Stimulated activated CD4-positive, alpha-beta T cell treated with anti-CD3 and anti-CD28 coated beads, Interleukin-4, amount 100 ng/mL, for 4 hours (primary cell): ENCODE data around the gene MPP7.

Experiments
- DNase-seq, 2 experiments: peaks; one replicate each; pipeline ENCODE4 v3.0.0-alpha.2; 2020

MPP7 gene

DNA sequence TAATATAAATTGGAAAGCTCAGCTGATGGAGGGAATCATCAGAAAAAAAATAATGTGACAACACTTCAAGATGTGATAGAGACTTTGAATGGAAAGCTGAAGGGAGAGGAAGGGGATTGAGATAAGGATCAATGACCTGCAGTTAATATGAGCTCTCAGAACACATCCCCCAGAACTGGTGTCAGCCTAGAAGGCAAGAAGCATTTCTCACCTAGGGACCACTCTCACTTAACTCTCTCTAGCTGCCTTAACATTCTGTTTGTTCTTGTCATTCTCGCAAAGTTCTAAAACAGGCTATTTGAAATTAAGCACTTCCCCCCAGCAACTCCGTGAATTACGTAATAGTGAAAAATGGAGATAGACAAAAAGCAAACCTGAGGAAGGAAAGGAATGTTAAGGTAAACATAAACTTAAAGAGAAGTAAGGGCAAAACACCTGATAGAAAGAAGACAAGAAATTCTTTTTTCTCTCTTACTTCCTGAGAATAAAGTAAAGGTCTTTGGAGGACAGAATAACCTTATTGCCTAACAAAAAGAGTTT is 1.2 kb upstream of the MPP7 start:
- DNase-seq: no peak

DNA sequence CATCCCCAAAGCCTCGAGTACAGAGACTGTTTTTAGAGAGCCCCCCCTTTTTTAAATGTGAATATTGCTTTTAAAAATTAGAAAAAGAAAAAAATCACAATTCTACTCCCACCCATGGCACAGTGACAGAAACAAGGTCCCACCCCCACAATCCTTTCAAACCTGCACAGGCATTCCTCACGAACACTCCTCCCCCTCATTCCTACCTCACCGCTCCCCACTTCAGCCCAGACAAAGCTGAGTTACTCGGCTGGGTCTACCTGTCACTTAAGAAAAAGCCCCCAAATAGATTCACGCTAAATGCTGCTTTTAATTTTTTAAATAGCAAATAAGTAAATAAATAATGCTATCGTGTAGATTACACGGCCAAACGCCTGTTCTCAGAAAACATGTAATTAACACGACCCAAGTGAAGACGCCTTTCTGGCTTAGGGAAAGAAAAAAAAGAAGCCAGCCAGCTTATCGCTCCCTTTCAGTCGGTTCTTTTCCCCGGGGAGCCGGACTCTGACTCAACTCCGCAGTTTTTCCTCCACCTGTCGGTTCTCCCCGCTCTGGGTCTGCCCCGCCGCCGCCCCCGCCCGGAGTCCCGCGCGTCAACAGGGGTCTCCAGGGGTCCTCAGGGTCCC is 739 bp downstream of the MPP7 start:
- peak in 1 of 2 experiments; percentile 19 for DNase-seq

DNA sequence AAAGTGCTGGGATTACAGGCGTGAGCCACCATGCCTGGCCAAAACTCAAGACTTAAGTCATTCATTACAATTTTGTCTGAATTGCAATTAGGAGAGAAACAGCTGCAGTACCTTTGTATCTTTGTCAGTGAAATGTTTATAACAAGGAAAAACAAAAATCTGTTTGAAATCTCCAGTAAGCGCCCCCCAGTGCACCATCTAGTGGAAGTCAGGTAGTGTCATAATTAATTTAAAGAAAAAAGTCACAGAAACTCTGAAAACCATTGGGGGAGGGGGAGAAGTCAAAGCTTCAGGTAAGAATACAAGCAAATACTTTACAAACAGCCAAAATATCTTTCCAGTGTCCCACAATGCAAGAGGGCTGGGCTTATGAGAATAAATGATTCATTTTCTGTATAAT is 2.8 kb downstream of the MPP7 start:
- DNase-seq: no peak

DNA sequence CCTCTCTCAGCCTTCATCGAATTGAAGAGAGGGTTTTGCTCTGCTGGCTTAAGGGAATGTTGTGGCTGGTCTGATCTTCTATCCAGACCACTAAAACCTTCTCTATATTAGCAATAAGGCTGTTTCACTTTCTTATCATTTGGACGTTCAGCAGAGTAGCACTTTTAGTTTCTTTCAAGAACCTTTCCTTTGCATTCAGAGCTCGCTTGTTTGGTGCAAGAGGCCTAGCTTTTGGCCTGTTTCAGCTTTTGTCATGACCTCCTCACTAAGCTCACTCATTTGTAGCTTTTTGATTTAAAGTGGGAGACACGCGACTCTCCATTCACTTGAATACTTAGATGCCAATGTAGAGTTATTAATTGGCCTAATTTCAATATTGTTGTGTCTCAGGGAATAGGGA is 3.9 kb downstream of the MPP7 start:
- DNase-seq: no peak

DNA sequence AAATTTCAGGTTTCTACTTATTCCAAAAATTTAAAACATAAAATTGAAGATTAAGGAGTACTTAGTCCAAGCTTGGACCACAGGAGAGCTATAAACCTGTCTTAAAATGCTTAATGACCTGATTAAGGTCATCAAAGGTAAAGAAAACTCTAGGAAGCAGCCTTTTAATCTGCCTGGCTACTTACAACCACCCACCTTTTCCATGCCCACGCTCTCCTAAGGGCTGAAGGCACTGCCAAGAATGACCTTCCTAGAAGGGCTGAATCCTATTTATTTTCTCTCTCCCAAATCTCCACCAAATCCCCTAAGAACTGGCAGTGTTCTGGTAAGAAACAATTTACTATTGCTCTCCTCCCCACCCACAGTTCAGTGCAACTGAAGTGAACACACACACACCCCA is 6.8 kb downstream of the MPP7 start:
- DNase-seq: no peak

DNA sequence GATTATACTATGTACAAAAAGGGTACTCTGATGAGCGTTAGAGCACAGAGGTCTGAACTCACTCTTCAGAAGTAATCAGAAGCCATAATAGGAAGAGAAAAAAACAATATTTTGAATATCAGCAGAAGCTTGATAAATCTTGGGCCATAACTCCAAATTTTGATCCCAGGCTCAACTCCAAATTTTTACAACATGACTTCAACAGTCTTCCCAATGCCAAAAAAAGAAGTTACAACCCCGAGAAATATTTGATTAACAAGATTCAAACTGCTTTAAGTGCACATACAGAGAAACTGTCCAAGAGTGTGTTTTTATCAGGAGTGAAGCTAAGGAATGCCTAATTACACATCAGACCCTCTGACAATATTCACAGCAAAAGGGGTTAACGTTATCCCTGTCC is 7.5 kb downstream of the MPP7 start:
- DNase-seq: no peak

DNA sequence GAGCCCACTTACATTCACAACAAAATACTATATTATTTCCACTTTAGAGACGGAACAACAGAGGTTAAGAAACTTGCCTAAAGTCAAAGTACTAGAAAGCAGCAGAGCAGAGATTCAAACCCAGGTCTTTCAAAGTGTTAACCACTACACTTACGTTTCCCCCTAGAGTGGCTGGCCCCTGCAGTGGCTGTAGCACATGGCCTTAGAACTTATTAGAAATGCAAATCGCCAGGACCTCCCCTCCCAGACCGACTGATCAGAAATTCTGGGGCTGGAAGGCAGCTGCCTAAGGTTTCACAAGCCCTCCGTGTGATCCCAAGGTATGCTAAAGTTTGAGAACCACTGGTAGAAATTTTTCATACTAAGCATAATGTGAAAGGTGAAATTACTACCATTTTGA is 8.1 kb downstream of the MPP7 start:
- no peak for DNase-seq

DNA sequence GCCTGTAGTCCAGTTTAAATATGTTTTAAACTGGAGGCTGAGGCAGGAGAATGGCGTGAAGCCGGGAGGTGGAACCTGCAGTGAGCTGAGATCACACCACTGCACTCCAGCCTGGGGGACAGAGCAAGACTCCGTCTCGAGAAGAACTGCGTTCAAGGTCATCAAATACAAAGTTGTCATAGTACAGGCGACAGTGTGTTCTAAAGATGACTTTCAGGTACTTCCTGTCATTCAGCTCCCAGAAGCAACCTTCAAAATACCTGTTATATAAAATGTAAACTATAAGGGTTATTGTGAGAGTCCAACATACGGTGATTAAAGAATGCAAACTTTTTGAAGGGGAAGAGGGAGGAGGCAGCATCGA is 8.7 kb downstream of the MPP7 start:
- no peak for DNase-seq

DNA sequence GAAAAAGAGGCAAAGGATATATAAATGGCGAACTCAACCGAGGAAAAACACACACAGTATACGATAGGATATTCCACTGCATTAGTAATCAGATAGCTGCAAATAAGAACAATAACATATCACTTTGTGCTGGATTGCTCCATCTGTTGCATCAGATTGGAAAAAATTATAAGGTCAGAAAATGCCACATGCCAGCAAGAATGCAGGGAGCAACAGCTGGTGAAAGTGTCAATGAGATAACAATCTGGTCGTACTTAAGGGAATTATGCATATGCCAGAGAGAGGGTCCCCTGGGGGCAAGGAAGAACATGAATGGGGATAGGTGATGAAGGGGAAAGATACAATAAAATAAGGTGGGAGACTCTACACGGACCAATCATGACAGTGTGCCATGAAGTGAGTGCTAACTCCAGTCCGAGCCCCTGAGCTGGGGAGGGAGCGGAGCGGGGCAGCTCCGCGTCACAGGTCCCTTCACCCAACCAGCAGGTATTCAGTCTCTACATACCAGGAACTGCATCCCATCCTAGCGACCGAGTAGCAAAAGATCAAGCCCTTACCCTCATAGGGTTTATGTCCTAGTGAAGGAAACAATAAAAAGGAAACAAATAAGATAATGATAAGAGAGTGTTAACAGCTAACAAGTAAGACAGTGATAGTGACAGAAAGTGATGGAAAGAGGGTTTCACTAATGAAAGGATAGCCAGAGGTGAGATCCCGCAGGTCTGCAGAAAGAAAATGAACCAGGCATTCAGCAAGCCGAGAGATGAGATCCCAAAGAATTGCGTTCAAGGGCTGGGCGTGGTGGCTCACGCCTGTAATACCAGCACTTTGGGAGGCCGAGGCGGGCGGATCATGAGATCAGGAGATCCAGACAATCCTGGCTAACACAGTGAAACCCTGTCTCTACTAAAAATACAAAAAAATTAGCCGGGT is 9.4 kb downstream of the MPP7 start:
- no peak for DNase-seq

DNA sequence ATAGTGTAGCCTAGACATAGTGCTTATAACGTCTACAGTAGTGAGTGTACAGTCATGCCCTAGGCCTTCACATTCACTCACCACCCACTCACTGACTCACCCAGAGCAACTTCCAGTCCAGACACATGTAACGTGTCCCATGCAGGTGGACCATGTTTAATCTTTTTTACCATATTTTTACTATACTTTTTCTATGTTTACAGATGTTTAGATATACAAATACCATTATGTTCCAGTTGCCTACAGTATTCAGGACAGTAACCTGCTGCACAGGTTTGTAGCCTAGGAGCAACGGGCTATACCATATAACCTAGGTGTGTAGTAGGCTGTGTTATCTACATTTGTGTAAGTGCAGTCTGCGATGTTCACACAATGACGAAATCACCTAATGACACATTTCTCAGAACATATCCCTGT is 11.0 kb downstream of the MPP7 start:
- peak; percentile 25 to 71 for DNase-seq

DNA sequence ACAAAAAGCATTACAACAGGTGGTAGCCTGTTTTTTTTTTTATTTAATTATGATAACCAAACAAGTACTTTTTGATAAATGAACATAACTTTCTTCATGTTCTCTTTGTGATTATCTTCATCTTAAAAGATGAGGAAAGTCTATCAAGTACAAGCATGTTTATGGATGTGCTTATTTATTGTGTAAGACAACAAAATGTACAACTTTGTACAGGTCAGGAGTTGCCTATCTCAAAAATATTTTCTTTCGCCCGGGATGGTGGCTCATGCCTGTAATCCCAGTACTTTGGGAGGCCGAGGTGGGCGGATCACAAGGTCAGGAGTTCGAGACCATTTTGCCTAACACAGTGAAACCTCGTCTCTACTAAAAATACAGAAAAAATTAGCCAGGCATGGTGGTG is 17.0 kb downstream of the MPP7 start:
- no peak for DNase-seq

DNA sequence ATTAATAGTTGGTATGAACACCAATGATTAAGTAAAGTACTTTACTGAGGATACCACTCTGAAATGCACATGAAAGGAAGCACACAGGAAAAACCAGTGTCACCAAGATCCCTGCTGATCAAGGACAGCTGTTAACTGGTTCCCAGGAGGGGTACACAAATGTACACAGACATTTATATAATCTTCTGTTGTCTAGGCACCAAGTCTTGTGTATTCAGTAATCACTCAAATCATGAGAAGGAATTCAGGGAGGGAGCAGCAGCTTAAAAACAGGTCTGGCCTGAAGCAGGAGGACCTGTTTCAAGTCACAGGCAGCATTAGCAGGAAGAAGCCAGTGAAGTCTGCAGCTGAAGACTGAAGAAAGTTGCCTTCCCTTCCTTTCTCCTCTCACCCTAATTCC is 18.7 kb downstream of the MPP7 start:
- no peak for DNase-seq

DNA sequence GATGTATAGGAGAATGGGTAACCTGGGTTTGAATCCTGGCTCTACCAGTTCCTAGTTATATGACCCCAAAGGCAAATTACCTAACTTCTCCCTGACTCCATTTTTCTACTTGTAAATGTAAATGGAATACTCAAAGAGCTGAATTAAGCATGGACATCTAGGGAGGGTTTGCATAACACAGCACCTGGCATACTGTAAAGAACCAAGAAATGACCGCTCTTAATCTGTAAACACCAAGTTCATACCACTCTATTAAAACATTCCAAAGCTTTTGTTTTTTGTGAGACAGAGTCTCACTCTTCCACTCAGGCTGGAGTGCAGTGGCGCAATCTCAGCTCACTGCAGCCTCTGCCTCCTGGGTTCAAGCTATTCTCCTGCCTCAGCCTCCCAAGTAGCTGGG is 19.6 kb downstream of the MPP7 start:
- DNase-seq: no peak

DNA sequence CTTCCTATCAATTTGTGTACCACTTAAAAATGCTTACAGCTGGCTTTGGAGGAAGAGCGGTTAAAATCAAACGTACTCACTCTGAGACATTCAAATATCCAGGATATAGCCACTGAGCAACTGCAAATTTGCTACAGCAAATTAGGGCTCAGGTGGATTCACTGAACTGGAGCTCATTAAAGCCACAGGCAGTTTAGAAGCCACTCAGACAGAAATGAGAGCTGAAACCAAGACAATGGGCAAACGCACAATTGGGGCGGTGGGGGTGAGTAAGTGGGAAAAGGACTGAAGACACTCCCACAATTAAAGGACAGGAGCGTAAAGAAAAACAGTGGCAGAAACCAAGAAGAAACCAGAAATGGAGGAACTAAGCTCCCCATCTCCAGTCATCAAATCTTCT is 20.5 kb downstream of the MPP7 start:
- no peak for DNase-seq

DNA sequence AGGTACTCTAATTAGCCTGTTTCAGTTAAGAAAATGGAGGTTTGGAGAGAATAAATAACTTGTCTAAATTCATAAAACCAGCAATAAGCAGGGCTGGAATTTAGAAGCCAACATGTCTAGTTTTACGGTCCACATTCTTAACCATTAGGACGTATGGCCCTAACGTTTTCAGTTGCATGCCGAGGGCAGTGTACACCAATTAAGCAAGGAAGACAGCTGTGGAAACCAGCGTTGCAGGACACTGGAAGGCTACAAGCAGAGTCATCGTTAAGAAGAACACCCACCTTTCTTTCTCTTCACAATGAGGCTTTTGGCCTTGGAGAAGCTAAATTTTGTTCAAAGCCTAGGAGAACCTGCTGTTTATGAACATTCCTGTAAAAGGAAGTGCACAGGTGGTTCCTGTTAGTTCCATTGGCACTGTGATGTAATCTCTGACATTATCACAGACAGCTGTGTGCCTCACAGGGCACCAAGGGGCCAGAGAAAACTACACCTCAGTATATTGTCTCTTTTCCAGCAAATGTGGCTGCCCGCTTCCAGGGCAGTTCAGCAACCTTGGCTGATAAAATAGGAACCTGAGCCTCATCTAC is 21.0 kb downstream of the MPP7 start:
- no peak for DNase-seq

DNA sequence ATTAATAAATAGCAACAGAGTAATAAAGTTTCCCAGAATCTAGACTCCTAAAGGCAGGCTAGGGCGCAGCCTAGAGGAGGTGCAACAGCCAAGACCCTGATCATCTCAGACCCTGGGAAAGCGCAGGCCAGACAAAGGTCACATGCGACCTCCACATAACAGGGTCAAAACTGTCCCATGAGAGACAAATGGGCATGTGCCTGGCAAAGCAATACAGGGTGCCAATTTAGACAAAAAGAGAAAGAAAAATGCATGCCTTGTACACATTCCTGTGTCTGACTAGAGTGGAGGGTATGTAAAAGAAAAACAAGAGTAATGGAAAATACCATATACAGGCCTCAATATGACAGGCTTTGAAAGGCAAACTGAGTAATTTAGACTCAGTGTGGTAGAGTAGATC is 22.2 kb downstream of the MPP7 start:
- no peak for DNase-seq

DNA sequence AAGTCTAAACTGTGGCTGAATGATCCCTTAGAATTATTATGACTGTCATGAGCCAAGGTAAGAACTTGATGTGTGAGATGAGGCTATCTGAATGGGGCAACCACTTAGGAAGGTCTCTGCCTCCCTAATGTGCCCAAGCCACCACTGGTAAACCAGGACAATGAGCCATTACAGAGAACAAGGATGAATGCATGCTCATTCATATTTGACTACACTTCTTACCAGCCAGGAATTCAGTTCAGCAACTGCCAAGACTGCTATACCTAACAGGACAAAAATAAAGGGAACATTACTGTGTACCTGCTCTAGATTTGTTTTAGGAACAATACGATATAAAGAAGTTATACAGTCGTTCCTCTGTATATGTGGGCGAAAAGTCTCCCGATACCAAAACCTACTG is 23.0 kb downstream of the MPP7 start:
- no peak for DNase-seq

DNA sequence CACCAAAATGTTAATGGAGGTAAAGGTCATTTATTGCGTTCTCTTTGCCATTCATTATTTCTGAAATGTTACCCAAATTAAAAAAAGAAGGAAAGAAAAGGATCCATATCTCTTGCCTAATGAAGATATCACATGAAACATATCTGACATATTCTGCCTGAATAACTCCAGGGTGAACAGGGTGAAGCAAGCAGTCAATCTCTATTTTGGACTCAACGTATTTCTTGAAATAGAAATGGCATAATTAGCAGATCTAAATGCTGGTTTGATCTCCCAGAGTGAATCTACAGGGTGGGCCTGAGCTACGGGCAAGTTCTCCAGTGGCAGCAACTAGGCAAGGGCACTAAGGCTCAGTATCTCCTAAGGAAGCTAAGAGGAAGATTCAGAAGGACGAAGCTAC is 24.0 kb downstream of the MPP7 start:
- DNase-seq: no peak

DNA sequence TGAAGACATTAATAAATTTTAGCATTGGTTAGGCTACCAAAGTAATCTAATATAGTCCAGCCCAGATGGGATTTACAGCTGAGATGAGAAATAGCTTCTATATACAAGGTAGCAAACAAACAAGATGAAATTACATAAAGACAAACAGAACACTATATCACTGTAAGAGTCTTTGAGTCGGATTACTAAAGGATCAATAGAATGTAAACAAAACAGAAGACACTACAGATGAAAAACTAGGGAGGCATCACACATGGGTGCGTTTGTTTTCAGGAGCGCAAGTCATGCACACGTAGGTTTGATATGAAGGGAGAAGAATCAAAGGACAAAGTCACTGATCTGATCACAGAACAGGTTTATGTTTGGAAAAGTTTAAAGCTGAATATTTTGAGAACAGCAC is 26.5 kb downstream of the MPP7 start:
- no peak for DNase-seq

DNA sequence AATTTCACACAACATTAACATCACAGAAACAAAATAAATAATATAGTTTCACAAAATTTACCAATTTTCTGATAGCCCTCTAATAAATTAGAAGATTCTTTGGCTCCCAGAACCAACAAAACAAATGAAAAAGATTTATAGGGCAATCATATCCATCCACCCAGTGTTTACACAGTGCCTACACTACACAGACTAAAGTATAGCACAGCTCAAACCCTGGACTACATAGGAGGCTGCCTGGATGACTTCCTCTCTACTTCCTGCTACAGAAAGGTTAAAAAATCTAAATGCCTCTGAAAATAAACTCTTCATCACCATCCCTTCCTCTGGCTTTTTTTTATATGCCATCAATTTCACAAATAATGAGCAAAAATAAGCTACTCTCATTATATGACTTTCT is 28.4 kb downstream of the MPP7 start:
- no peak for DNase-seq

DNA sequence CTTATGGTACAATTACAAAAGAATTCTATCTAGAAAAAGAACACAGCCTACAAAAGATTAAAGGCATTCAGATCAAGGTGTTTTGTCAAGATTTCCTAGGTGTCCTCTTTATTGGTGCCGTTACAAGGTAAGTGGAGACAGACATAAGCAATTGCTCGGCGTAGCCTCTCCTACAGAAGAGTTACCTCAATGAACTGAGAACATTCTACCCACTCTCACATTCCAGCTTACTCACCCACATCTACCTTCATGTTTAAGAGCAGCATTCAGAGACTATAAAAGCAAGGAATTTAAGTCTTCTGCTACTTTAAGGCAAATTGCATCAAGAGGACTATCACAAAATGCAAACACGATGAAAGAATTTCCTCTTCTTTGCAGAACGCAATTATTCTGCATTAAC is 29.5 kb downstream of the MPP7 start:
- DNase-seq: no peak

DNA sequence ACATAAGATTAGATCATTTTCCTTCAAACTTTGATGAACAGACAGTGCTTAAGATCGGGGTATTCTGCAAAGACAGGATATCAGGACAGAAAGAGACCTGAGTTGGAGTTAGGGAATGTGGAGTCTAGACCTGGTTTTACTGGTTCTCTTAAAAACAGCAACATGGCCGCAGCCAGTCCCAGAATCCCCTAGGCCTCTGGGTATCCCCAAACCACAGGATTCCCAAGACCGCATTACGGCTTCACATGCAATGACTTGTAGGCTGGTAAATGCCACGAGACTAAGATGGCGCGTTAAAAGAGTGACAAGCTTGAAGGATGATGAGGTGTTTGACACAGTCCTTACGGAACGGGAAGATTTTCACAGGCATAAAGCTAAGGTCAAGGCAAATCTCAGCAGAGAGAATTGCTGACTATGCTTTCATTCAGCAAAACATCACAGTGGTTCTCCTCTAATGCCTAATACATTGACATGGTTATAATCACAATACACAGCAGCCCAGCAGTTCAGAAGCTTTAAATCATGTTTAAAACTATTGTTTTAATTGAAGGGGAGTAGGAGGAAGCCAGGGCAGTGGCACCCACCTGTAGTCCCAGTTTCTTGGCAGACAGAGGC is 32.9 kb downstream of the MPP7 start:
- no peak for DNase-seq

DNA sequence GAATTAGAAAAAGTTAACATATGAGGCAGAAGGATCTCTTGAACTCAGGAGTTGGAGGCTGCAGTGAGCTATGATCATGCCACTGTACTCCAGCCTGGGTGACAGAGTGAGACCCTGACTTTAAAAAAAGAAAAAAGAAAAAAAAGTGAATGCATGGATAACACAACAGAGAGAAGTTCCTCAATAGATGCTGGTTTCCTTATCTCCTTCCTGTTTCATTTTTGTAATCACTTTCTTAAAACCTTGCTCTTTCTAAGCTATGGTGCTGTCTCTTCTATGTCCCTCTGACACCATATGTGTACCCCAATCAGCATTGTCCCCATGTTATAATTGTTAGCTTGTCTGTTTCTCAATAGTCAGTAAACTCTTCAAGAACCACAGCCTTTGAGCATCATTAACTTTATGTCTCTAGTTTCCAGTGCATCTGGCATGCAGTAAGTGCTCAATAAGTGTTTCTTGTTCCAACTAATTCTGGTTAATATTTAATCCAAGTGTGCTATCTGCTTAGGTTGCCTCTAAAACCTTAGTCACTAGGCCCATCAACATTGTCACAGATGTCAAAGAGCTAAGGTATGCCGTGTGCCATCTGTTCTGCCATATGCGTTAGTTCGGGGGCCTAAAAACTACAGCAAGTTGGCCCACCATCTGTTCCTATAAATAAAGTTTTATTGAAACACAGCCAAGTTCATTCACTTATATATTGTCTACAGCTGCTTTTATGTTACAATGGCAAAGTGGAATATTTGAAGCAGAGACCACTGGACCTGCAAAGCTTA is 36.2 kb downstream of the MPP7 start:
- no peak for DNase-seq
